Measurements from ENCODE around the gene KRT35.

KRT35 gene

DNA sequence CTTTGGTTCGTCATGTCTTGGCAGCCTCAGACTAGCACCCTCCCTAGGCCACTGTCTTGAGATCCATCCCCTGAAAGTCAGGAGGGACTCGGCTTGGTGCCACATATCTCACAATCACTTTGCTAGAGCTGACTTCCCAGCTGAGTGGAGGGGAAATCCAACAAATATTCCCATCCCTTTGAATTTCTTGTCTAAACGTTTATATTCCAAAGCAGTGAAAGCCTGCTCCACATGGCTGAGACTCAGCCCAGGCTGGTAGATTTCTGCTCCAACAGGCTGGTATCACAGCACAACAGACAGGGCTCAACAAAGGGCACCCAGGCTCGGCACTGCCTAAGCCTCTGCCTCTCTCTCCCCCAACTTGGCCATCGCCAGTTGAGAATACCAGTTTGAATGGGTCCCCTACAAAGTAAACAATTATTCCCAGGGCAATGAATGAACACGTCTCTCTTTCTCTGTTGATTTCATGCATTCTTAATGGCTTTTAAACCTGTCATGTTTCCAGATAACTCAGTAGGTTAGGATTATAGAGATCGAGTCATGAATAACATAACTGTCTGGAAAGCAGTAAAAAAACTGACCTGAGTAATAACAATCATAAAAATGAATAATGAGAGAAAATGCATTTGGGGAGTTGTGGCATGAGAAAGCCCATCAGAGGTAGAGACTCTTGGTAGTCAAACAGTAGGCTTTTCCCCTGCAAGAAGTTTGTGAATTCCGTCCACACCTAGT, 23.5 kb upstream of the KRT35 start:
- no peak for DNase-seq (ENCODE audit: low read depth, low spot score)
- in situ Hi-C loops (cut with HindIII; ENCODE audit: low sequenced_read_pairs), result no loop called here
- H3K4me3 ChIP-seq (ENCODE audit: low read depth, low read length), result no peak overlapping the region
- TF ChIP-seq, protein P1, sequence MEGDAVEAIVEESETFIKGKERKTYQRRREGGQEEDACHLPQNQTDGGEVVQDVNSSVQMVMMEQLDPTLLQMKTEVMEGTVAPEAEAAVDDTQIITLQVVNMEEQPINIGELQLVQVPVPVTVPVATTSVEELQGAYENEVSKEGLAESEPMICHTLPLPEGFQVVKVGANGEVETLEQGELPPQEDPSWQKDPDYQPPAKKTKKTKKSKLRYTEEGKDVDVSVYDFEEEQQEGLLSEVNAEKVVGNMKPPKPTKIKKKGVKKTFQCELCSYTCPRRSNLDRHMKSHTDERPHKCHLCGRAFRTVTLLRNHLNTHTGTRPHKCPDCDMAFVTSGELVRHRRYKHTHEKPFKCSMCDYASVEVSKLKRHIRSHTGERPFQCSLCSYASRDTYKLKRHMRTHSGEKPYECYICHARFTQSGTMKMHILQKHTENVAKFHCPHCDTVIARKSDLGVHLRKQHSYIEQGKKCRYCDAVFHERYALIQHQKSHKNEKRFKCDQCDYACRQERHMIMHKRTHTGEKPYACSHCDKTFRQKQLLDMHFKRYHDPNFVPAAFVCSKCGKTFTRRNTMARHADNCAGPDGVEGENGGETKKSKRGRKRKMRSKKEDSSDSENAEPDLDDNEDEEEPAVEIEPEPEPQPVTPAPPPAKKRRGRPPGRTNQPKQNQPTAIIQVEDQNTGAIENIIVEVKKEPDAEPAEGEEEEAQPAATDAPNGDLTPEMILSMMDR (IDR thresholded peaks at IDR 0.05; ENCODE audit: low read depth, low read length), result no peak

DNA sequence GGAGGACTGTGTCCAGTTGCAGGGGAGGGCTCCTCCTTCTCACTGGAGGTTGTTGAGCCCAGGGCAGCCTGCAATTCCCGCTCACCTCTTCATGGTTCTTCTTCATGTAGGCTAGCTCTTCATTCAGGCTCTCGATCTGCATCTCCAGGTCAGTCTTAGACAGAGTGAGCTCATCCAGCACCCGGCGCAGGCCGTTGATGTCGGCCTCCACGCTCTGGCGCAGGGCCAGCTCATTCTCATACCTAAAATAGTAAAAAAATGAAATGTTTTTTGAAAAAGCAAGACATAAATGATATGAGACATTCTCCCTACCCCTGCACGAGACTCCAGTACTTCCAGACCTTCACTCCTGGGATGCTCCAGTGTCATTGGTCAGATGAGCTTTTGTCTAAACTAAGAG, 22.3 kb upstream of the KRT35 start:
- no peak overlapping the region for H3K4me3 ChIP-seq (ENCODE audit: low read depth, low read length)
- in situ Hi-C loops (cut with HindIII; ENCODE audit: low sequenced_read_pairs), result no loop called here
- TF ChIP-seq, protein P1 (IDR thresholded peaks at IDR 0.05; ENCODE audit: low read depth, low read length), result no peak
- DNase-seq (ENCODE audit: low read depth, low spot score), result no peak

DNA sequence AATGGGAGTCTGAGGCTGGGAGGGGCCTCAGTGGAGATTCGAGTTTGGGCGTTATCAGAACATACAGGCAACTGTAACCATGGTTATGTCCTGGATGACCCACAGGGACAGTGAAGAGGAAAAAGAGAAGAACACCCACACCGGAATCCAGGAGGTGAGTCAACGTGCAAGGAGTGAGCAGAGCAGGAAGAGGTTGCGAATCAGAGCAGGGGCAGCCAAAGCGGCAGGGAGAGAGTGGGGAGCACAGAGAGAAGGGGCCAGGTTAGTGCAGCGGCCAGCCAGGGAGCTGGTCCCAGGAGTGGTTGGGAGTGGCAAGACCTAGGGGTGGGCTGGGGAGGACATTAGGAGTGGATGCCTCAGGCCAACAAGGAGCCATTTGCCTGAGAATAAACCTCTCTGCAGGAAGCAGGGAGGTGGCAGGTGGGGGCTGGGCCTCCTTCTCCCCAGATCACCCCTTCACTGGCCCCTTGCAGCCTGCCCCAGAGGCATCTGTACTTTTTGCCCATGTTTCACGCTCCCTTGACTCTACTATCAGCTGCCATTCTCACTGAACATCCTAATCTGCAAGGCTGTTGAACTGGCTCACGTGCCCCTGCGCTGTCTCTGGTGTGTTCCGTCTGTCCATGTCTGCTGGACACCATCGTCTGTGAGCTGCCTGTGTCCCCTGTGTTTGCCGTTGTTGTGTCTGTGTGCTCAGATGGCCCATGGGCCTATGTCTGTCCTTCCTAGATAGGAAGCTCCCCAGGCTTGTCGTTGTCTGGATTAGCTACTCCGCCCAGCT, 19.4 kb upstream of the KRT35 start:
- TF ChIP-seq, protein P1 (IDR thresholded peaks at IDR 0.05; ENCODE audit: low read depth, low read length), result no peak
- in situ Hi-C loops (cut with HindIII; ENCODE audit: low sequenced_read_pairs), result no loop called here
- peak; percentile 15 for DNase-seq (ENCODE audit: low read depth, low spot score)
- H3K4me3 ChIP-seq (ENCODE audit: low read depth, low read length), result no peak overlapping the region

DNA sequence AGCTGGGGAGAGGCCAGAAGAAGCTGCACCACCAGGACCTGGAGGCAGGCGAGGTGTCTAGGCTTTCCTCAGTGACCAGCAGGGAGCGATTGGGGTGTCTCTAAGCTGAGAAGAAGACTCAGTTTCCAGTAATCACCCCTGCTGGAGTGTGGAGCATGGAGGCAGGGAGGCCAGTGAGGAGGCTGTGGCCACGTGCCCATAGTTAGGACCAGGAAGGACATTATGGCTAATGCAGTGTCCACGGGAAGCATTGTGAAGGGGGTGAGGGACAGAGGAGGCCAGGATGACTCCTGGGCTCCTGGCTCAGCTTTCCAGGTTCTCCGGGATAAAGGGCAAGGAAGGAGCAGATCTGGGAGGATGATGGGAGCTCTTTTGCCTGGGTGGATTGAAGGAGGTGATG, 18.8 kb upstream of the KRT35 start:
- TF ChIP-seq, protein P1 (IDR thresholded peaks at IDR 0.05; ENCODE audit: low read depth, low read length), result no peak
- H3K4me3 ChIP-seq (ENCODE audit: low read depth, low read length), result no peak overlapping the region
- DNase-seq (ENCODE audit: low read depth, low spot score), result no peak
- in situ Hi-C loops (cut with HindIII; ENCODE audit: low sequenced_read_pairs), result no loop called here

DNA sequence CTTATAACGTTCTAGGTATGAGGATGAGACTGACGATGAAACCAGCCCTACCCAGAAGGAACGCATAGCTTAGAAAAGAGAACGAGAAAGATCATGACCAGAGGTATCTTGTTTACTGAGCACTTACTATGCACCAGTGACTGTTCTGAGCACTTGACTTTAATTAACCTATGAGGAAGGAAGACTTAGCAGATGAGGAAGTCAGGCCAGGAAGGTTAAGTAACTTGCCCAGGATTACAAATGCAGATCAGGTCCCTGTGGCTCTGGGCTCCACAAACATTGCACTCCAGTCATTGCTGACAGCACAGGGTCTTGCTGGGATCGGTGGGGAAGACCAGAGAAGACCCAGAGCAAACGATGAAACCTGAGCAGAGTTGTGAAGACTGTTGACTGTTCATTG, 17.3 kb upstream of the KRT35 start:
- in situ Hi-C loops (cut with HindIII; ENCODE audit: low sequenced_read_pairs), result no loop called here
- TF ChIP-seq, protein P1 (IDR thresholded peaks at IDR 0.05; ENCODE audit: low read depth, low read length), result no peak
- H3K4me3 ChIP-seq (ENCODE audit: low read depth, low read length), result no peak overlapping the region
- DNase-seq (ENCODE audit: low read depth, low spot score), result no peak

DNA sequence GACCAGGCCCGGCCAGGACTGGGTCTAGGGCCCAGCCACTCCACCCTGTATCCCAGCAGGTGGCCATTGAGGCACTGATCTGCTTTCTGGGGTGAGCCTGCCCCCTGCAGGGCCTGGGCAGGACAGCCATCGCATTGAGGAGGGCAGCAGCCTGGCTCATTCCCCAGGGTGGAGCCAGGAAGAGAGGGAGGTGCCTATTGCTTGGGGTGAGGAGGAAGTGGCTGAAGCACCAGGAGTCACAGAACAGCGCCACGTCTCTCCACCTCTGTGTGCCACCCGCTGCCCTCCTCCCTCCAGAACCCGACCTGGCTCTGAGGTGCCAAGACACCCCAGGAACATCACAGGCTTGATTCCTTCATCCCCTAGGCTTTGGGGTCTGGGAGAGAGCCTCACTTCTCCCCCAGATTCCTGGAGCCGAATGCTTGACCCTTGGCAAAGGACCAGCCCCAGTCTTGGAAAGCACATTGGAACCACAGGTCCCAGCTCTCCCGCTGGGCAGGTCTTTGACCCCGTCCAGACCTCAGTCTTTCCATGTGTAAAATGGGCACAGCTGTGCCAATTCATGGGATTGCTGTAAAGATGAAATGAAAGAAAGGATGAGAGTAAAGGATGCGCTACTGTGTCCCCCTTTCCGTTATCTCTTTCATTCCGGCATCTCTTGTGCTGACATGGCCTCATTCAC, 16.0 kb upstream of the KRT35 start:
- no peak overlapping the region for H3K4me3 ChIP-seq (ENCODE audit: low read depth, low read length)
- in situ Hi-C loops (cut with HindIII; ENCODE audit: low sequenced_read_pairs), result no loop called here
- peak; percentile 77 for DNase-seq (ENCODE audit: low read depth, low spot score)
- TF ChIP-seq, protein P1 (IDR thresholded peaks at IDR 0.05; ENCODE audit: low read depth, low read length), result peak; percentile 75
